Ovary (tissue), 3 donors: ENCODE measurements around the gene MDH2.
"Not testable (repeated sequence)": the region's sequence is repeated elsewhere in the genome, so short reads cannot be mapped to it uniquely, and the experiment has no call there.

Experiments used
- EP300 ChIP-seq: sonication (generic); formaldehyde crosslinking; IDR thresholded peaks from one replicate; pipeline ENCODE4 v1.6.1; 2017; ENCODE audit warnings: antibody characterized with exemption
- TF ChIP-seq, protein P1 (sequence below), 3 donors: fragments of 450-650 bp in 2 of 3; fragments of 200-600 bp in 1 of 3; IDR thresholded peaks; one replicate each; pipeline versions ENCODE4 v1.5.1 to v1.8.0; 2016 to 2022; ENCODE audit warnings: antibody characterized with exemption in 3 of 3, mild to moderate bottlenecking in 1 of 3
- donor health status: DM: no; HTN: no; CAD: no.

GRCh38 chr7:76101693-76102437 lies 54.0 kb downstream of the MDH2 start:
- TF ChIP-seq, protein P1, sequence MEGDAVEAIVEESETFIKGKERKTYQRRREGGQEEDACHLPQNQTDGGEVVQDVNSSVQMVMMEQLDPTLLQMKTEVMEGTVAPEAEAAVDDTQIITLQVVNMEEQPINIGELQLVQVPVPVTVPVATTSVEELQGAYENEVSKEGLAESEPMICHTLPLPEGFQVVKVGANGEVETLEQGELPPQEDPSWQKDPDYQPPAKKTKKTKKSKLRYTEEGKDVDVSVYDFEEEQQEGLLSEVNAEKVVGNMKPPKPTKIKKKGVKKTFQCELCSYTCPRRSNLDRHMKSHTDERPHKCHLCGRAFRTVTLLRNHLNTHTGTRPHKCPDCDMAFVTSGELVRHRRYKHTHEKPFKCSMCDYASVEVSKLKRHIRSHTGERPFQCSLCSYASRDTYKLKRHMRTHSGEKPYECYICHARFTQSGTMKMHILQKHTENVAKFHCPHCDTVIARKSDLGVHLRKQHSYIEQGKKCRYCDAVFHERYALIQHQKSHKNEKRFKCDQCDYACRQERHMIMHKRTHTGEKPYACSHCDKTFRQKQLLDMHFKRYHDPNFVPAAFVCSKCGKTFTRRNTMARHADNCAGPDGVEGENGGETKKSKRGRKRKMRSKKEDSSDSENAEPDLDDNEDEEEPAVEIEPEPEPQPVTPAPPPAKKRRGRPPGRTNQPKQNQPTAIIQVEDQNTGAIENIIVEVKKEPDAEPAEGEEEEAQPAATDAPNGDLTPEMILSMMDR (IDR thresholded peaks at IDR 0.05): not testable (repeated sequence)
- not testable (repeated sequence) for TF ChIP-seq EP300
